Upper lobe of right lung (tissue), 1 donor: ENCODE measurements around the gene TMEM207. TPM values are rescaled to one million over a fixed set of nuclear protein-coding genes. Genes with fewer than 3 reads are reported as not detected.

Experiments
- ATAC-seq: fragments of 200-7000 bp; cut with Tn5 transposase; one replicate; pipeline ENCODE4 v1.9.1; 2020; ENCODE audit warnings: mild to moderate bottlenecking, moderate library complexity
- DNase-seq: peaks from one replicate; pipeline ENCODE4 v3.0.0-alpha.2; 2020
- H3K27ac ChIP-seq: fragments of 200-600 bp; one replicate; pipeline ENCODE4 v1.8.0; 2022
- H3K27me3 ChIP-seq: fragments of 200-600 bp; one replicate; pipeline ENCODE4 v1.8.0; 2022; ENCODE audit warnings: mild to moderate bottlenecking
- H3K36me3 ChIP-seq: fragments of 200-600 bp; one replicate; pipeline ENCODE4 v1.8.0; 2022
- H3K4me1 ChIP-seq: fragments of 200-600 bp; one replicate; pipeline ENCODE4 v1.8.0; 2022
- H3K4me3 ChIP-seq: fragments of 200-600 bp; one replicate; pipeline ENCODE4 v1.8.0; 2022; ENCODE audit warnings: mild to moderate bottlenecking
- H3K9me3 ChIP-seq: fragments of 200-600 bp; one replicate; pipeline ENCODE4 v1.8.0; 2022
- CTCF ChIP-seq: fragments of 200-600 bp; IDR thresholded peaks from one replicate; pipeline ENCODE4 v1.8.0; 2022; ENCODE audit warnings: antibody characterized with exemption
- intact Hi-C: fragments of 100-400 bp; cut with DNase I; formaldehyde crosslinking; loops from one replicate; pipeline ENCODE4 v1.11.0; 2022
- total RNA-seq: library from RNA; stranded (reverse); fragmentation: NEBNext Ultra II Directional; extraction: Animal tissue kit (Norgen Biotek cat#: 25700); gene quantifications from one replicate; pipeline ENCODE4 v1.2.1, GENCODE V29; 2021
- donor health status: DM: no; HTN: yes; CAD: no; lungs with severe emphysema.

TMEM207 gene
- total RNA-seq, 1 donor from 2014 or later = not detected

- TF ChIP-seq CTCF = no peak
- H3K4me1 ChIP-seq = no peaks in the 10 kb centered on the region
- H3K27ac ChIP-seq = no peak overlapping the region
- H3K4me3 ChIP-seq = no peak overlapping the region
- H3K9me3 ChIP-seq = no peaks in the 10 kb centered on the region
- no peaks in the 10 kb centered on the region for H3K36me3 ChIP-seq
- intact Hi-C loops = no loop called here
- H3K27me3 ChIP-seq = no peaks in the 10 kb centered on the region
- ATAC-seq = peak; percentile 30
- DNase-seq = no peak
These were observed 22.7 kb downstream of the TMEM207 start for GRCh38 chr3:190426806-190427507.

- Histone ChIP-seq H3K27me3 (no peaks in the 10 kb centered on the region), H3K36me3 (no peaks in the 10 kb centered on the region), H3K9me3 (no peaks in the 10 kb centered on the region), H3K4me1 (no peaks in the 10 kb centered on the region), H3K4me3 (no peak overlapping the region), H3K27ac (no peak overlapping the region)
- intact Hi-C loops = no loop called here
- DNase-seq (no peak), ATAC-seq (no peak)
- TF ChIP-seq CTCF = no peak
These were observed 23.9 kb downstream of the TMEM207 start for GRCh38 chr3:190425833-190426232.

- no peak overlapping the region for H3K4me3 ChIP-seq
- H3K27ac ChIP-seq = no peak overlapping the region
- intact Hi-C loops = no loop called here
- H3K4me1 ChIP-seq = no peaks in the 10 kb centered on the region
- DNase-seq (peak; percentile 74), ATAC-seq (peak; percentile 84)
- H3K9me3 ChIP-seq = no peaks in the 10 kb centered on the region
- peak; percentile 63 for TF ChIP-seq CTCF
- H3K36me3 ChIP-seq = no peaks in the 10 kb centered on the region
- no peaks in the 10 kb centered on the region for H3K27me3 ChIP-seq
These were observed 24.9 kb downstream of the TMEM207 start for GRCh38 chr3:190424478-190425439.

- Histone ChIP-seq H3K27me3 (no peaks in the 10 kb centered on the region), H3K36me3 (no peaks in the 10 kb centered on the region), H3K27ac (no peak overlapping the region), H3K4me1 (no peaks in the 10 kb centered on the region), H3K9me3 (no peaks in the 10 kb centered on the region), H3K4me3 (no peak overlapping the region)
- intact Hi-C loops = no loop called here
- ATAC-seq (no peak), DNase-seq (no peak)
- TF ChIP-seq CTCF = no peak
These were observed 25.6 kb downstream of the TMEM207 start for GRCh38 chr3:190424108-190424477.

- no peaks in the 10 kb centered on the region for H3K4me1 ChIP-seq
- no peak for ATAC-seq
These were observed 35.4 kb downstream of the TMEM207 start for GRCh38 chr3:190414297-190414696.

More at GRCh38 chr3:190414297-190414696, 35.4 kb downstream of the TMEM207 start:
- H3K4me3 ChIP-seq = no peak overlapping the region
- H3K27ac ChIP-seq = no peak overlapping the region
- no peak for DNase-seq
- intact Hi-C loops = no loop called here
- TF ChIP-seq CTCF = no peak
- no peaks in the 10 kb centered on the region for H3K9me3 ChIP-seq
- H3K27me3 ChIP-seq = no peaks in the 10 kb centered on the region
- H3K36me3 ChIP-seq = no peaks in the 10 kb centered on the region
